Ishikawa (cell line): ENCODE measurements around the gene KCNN3.
A peak's percentile ranks its signal among the peaks of the same experiment; 100 is the strongest.

Experiments used
- CEBPB ChIP-seq: IDR thresholded peaks from 2 replicates; pipeline ENCODE4 v1.6.1; 2012
- CREB1 ChIP-seq: IDR thresholded peaks from 2 replicates; pipeline ENCODE4 v1.6.1; 2012; ENCODE audit warnings: low read depth
- EGR1 ChIP-seq: IDR thresholded peaks from 2 replicates; pipeline ENCODE4 v1.6.1; 2012
- EP300 ChIP-seq: IDR thresholded peaks from 2 replicates; pipeline ENCODE4 v1.6.1; 2012; ENCODE audit warnings: borderline replicate concordance
- FOXM1 ChIP-seq: IDR thresholded peaks from 2 replicates; pipeline ENCODE4 v1.6.1; 2012; ENCODE audit warnings: low read depth, borderline replicate concordance
- NFIC ChIP-seq: IDR thresholded peaks from 2 replicates; pipeline ENCODE4 v1.6.1; 2012
- RAD21 ChIP-seq: IDR thresholded peaks from 2 replicates; pipeline ENCODE4 v1.6.1; 2012; ENCODE audit warnings: low read depth
- TAF1 ChIP-seq: IDR thresholded peaks from 2 replicates; pipeline ENCODE4 v1.6.1; 2012; ENCODE audit warnings: low read depth, mild to moderate bottlenecking
- TCF12 ChIP-seq: IDR thresholded peaks from 2 replicates; pipeline ENCODE4 v1.6.1; 2012; ENCODE audit warnings: low read depth
- TEAD4 ChIP-seq: IDR thresholded peaks from 2 replicates; pipeline ENCODE4 v1.6.1; 2012
- YY1 ChIP-seq: IDR thresholded peaks from 2 replicates; pipeline ENCODE4 v1.6.1; 2012; ENCODE audit warnings: low read depth
- ZBTB7A ChIP-seq: IDR thresholded peaks from 2 replicates; pipeline ENCODE4 v1.6.1; 2012; ENCODE audit warnings: low read depth
- TF ChIP-seq, protein P1 (sequence below): IDR thresholded peaks from 2 replicates; pipeline ENCODE4 v1.6.1; 2012
- TF ChIP-seq, protein P2 (sequence below): IDR thresholded peaks from 2 replicates; pipeline ENCODE4 v1.6.1; 2012; ENCODE audit warnings: low read depth, mild to moderate bottlenecking
- TF ChIP-seq, protein P3 (sequence below): IDR thresholded peaks from 2 replicates; pipeline ENCODE4 v1.6.1; 2012

KCNN3 gene

DNA sequence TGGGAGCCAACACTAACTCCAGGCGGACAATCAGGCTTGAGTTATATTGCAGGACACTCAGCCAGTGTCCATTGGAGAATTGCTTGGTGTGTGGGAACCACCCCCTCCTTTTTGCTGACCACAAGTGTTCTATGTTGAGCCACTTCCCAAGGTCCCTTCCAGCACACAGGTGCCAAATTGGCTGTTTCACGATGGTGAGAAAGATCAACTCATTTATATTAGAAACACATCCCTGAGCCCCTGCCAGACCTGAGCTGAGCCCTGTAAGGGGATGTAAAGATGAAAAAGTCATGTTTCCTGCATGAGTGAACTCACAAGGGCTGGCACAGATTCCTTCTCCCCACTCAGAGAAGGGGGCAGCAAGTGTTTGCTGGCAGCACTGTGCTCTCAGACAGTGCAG, 96.5 kb downstream of the KCNN3 start:
- TF ChIP-seq EGR1: no peak
- TF ChIP-seq, protein P1, sequence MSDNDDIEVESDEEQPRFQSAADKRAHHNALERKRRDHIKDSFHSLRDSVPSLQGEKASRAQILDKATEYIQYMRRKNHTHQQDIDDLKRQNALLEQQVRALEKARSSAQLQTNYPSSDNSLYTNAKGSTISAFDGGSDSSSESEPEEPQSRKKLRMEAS: no peak

DNA sequence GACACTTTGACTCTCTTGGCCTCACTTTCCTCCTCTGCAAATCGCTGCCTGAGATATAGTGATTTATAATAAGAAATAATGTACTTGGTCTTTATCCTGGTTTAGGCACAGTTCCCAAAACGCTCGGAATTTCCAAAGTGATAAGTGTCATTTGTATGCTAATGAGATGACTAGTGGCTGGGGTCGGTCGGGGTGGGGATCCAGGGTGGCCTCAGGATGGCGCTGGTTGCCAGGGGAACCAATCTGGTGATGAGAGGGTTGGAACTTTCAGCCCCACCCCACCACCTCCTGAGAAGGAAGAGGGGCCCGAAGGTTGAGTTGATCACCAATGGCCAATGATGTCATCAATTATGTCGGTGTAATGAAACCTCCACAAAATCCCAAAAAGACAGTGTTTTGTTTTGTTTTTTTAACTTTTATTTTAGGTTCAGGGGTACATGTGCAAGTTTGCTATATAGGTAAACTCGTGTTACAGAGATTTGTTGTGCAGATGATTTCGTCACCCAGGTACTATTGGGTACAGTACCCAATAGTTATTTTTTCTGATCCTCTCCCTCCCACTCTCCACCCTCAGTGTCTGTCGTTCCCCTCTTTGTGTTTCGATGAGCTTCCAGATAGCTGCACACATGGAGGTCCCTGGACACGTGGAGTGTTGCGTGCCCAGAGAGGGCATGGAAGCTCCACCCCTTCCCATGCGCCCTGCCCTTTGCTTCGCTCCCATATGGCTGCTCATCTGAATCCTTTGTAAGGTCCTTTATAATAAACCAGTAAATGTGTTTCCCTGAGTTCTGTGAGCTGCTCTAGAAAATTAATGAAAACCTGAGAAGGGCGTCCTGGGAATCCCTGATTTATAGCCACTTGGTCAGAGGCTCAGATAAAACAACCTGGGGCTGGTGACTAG, 97.2 kb downstream of the KCNN3 start:
- TF ChIP-seq CEBPB: no peak
- peak; percentile 14; the same call in 1 of the 2 replicates for TF ChIP-seq RAD21
- TF ChIP-seq ZBTB7A: no peak

DNA sequence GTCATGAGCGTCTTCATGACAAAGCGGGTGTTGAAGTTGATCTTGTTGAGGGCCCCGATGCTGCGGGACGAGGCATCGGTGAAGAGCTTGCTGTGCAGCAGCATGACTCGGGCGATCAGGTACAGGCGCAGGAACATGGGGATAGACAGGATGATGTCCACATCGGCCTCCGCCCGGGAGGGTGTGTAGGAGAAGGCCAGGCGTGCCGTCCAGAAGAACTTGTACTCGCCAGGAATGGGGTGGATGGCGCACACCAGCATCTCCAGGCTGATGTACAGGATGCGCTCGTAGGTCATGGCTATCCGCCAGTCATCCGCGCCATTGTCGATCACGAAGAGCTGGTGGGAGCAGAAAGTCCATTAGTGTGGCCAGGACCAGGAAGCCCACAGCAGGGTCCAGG, 98.0 kb downstream of the KCNN3 start:
- TF ChIP-seq FOXM1: no peak
- TF ChIP-seq EP300: no peak
- TF ChIP-seq TEAD4: no peak
- TF ChIP-seq, protein P2, sequence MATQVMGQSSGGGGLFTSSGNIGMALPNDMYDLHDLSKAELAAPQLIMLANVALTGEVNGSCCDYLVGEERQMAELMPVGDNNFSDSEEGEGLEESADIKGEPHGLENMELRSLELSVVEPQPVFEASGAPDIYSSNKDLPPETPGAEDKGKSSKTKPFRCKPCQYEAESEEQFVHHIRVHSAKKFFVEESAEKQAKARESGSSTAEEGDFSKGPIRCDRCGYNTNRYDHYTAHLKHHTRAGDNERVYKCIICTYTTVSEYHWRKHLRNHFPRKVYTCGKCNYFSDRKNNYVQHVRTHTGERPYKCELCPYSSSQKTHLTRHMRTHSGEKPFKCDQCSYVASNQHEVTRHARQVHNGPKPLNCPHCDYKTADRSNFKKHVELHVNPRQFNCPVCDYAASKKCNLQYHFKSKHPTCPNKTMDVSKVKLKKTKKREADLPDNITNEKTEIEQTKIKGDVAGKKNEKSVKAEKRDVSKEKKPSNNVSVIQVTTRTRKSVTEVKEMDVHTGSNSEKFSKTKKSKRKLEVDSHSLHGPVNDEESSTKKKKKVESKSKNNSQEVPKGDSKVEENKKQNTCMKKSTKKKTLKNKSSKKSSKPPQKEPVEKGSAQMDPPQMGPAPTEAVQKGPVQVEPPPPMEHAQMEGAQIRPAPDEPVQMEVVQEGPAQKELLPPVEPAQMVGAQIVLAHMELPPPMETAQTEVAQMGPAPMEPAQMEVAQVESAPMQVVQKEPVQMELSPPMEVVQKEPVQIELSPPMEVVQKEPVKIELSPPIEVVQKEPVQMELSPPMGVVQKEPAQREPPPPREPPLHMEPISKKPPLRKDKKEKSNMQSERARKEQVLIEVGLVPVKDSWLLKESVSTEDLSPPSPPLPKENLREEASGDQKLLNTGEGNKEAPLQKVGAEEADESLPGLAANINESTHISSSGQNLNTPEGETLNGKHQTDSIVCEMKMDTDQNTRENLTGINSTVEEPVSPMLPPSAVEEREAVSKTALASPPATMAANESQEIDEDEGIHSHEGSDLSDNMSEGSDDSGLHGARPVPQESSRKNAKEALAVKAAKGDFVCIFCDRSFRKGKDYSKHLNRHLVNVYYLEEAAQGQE: no peak
- TF ChIP-seq ZBTB7A: no peak
- TF ChIP-seq TAF1: no peak
- TF ChIP-seq YY1: no peak
- TF ChIP-seq TCF12: no peak
- TF ChIP-seq, protein P3, sequence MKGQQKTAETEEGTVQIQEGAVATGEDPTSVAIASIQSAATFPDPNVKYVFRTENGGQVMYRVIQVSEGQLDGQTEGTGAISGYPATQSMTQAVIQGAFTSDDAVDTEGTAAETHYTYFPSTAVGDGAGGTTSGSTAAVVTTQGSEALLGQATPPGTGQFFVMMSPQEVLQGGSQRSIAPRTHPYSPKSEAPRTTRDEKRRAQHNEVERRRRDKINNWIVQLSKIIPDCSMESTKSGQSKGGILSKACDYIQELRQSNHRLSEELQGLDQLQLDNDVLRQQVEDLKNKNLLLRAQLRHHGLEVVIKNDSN: no peak
- TF ChIP-seq CEBPB: no peak
- no peak for TF ChIP-seq EGR1
- TF ChIP-seq, protein P1: no peak
- TF ChIP-seq RAD21: no peak
- no peak for TF ChIP-seq NFIC
- no peak for TF ChIP-seq CREB1

DNA sequence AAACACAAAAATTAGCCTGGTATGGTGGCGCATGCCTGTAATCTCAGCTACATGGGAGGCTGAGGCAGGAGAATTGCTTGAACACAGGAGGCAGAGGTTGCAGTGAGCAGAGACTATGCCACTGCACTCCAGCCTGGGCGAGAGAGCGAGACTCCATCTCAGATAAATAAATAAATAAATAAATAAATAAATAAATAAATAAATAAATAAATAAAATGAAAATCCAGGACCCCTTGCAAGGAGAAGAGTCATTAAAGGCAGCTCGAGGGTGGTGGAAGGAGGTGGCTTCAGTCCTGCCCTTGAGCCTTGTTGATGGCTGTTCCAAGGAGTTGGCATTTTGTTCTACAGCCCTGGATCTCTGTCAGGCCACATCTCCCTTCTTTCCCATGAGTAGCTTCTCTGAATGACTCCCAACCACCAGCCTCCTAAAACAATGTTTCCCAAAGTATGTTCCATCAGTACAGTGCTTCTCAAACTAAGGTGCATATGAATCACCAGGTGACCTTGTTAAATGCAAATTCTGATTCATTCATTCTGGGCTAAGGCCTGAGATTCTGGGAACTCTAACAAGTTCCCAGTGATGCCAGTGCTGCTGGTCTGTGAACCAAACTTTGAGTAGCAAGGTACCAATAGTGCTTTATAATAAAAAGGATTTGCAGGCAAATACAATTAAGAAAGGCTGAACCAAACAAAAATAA, 99.0 kb downstream of the KCNN3 start:
- TF ChIP-seq ZBTB7A (no peak), TAF1 (no peak), NFIC (no peak)

DNA sequence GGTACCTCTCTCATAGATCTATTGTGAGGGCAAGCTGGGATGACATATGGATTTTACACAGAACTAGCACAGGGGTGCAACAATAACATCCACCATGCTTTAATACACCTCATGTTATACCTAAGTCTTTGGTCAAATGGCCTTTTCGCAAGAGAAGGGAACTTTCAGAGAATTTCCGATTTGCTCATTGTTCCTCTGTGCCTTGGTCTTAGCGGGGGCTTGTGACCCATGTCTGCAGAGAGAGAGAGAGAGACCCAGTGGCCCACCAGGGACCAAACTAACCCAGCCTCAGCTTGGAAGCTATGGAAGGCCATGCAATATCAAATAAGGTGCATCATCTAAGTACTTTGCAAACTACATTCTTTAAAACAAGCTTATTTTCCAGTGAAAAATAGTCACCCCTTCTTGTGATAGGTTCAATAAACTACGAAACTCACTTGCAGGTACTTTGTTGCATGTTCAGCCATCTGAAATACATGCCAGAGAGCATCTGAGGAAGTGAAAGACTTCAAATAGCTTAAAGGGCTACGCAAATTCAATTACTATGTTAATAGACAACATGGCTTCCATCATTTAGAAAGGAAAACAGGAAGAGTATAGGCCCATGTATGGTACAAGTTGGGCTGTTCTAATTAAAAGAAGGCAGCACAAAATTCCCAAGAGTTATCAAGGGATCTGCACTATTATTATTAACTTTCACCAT, 100.7 kb downstream of the KCNN3 start:
- TF ChIP-seq EGR1 (no peak), YY1 (no peak), TCF12 (no peak), EP300 (no peak), ZBTB7A (no peak), RAD21 (no peak), FOXM1 (no peak), TEAD4 (no peak), CREB1 (no peak), NFIC (no peak), TAF1 (no peak), CEBPB (no peak)
- TF ChIP-seq, protein P1: no peak
- TF ChIP-seq, protein P2: no peak
- TF ChIP-seq, protein P3: no peak
